GM23338 (cell line): ENCODE measurements around the gene MPPED1.

ENCODE experiments used
- CREB1 ChIP-seq: fragments of 250-450 bp; sonication (Bioruptor Pico); IDR thresholded peaks from 2 replicates; pipeline ENCODE4 v1.5.0; 2020; ENCODE audit warnings: low read depth, mild to moderate bottlenecking, moderate library complexity
- EZH2 ChIP-seq: fragments of 200-600 bp; sonication (generic); IDR thresholded peaks from one replicate; pipeline ENCODE4 v1.8.0; 2017; ENCODE audit warnings: antibody characterized with exemption, mild to moderate bottlenecking, low read depth; ENCODE audit not compliant: unreplicated experiment
- EZH2phosphoT487 ChIP-seq: fragments of 200-600 bp; sonication (generic); IDR thresholded peaks from one replicate; pipeline ENCODE4 v1.8.1; 2018; ENCODE audit warnings: antibody characterized with exemption; ENCODE audit not compliant: unreplicated experiment
- JUNB ChIP-seq: IDR thresholded peaks from one replicate; pipeline ENCODE4 v1.6.1; 2016; ENCODE audit warnings: antibody characterized with exemption; ENCODE audit not compliant: unreplicated experiment
- POLR2AphosphoS5 ChIP-seq: IDR thresholded peaks from 2 replicates; pipeline ENCODE4 v1.6.1; 2016; ENCODE audit warnings: antibody characterized with exemption, low read depth
- ZNF114 ChIP-seq: fragments of 250-450 bp; sonication (Bioruptor Pico); IDR thresholded peaks from 2 replicates; pipeline ENCODE4 v1.5.0; 2020; ENCODE audit warnings: mild to moderate bottlenecking, moderate library complexity
- TF ChIP-seq, protein P1 (sequence below): fragments of 250-450 bp; sonication (Bioruptor Pico); IDR thresholded peaks from 2 replicates; pipeline ENCODE4 v1.5.0; 2020; ENCODE audit warnings: mild to moderate bottlenecking, moderate library complexity
- TF ChIP-seq, protein P2 (sequence below), 2 experiments: fragments of 200-600 bp in 1 of 2; sonication (generic) in 1 of 2; conservative IDR thresholded peaks; 2 replicates each; pipeline versions ENCODE4 v1.5.1 to v1.6.1; 2016 to 2017; ENCODE audit warnings: antibody characterized with exemption in 2 of 2, low read depth in 2 of 2, mild to moderate bottlenecking in 2 of 2, moderate library complexity in 1 of 2
- TF ChIP-seq, protein P3 (sequence below): IDR thresholded peaks from one replicate; pipeline ENCODE4 v1.6.1; 2018; ENCODE audit warnings: antibody characterized with exemption; ENCODE audit not compliant: unreplicated experiment

DNA sequence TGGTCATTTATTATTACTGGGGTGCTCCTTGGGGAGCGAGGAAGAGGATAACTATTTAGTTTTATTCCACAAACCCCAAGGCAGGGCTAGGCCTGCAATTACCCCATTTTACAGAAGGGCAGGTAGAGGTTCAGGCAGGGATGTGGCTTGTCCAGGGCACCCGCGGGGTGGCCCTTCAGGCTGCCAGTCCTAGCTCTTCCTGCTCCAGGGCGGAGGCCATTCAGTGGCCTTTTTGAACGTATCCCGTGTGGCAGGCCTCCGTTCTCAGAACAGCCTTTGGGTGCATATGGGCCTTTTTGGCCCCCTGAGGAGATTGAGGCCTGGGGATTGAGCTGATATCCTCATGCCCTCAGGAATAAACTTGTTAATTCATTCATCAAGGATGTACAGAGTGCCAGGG is 66.2 kb downstream of the MPPED1 start:
- TF ChIP-seq, protein P1, sequence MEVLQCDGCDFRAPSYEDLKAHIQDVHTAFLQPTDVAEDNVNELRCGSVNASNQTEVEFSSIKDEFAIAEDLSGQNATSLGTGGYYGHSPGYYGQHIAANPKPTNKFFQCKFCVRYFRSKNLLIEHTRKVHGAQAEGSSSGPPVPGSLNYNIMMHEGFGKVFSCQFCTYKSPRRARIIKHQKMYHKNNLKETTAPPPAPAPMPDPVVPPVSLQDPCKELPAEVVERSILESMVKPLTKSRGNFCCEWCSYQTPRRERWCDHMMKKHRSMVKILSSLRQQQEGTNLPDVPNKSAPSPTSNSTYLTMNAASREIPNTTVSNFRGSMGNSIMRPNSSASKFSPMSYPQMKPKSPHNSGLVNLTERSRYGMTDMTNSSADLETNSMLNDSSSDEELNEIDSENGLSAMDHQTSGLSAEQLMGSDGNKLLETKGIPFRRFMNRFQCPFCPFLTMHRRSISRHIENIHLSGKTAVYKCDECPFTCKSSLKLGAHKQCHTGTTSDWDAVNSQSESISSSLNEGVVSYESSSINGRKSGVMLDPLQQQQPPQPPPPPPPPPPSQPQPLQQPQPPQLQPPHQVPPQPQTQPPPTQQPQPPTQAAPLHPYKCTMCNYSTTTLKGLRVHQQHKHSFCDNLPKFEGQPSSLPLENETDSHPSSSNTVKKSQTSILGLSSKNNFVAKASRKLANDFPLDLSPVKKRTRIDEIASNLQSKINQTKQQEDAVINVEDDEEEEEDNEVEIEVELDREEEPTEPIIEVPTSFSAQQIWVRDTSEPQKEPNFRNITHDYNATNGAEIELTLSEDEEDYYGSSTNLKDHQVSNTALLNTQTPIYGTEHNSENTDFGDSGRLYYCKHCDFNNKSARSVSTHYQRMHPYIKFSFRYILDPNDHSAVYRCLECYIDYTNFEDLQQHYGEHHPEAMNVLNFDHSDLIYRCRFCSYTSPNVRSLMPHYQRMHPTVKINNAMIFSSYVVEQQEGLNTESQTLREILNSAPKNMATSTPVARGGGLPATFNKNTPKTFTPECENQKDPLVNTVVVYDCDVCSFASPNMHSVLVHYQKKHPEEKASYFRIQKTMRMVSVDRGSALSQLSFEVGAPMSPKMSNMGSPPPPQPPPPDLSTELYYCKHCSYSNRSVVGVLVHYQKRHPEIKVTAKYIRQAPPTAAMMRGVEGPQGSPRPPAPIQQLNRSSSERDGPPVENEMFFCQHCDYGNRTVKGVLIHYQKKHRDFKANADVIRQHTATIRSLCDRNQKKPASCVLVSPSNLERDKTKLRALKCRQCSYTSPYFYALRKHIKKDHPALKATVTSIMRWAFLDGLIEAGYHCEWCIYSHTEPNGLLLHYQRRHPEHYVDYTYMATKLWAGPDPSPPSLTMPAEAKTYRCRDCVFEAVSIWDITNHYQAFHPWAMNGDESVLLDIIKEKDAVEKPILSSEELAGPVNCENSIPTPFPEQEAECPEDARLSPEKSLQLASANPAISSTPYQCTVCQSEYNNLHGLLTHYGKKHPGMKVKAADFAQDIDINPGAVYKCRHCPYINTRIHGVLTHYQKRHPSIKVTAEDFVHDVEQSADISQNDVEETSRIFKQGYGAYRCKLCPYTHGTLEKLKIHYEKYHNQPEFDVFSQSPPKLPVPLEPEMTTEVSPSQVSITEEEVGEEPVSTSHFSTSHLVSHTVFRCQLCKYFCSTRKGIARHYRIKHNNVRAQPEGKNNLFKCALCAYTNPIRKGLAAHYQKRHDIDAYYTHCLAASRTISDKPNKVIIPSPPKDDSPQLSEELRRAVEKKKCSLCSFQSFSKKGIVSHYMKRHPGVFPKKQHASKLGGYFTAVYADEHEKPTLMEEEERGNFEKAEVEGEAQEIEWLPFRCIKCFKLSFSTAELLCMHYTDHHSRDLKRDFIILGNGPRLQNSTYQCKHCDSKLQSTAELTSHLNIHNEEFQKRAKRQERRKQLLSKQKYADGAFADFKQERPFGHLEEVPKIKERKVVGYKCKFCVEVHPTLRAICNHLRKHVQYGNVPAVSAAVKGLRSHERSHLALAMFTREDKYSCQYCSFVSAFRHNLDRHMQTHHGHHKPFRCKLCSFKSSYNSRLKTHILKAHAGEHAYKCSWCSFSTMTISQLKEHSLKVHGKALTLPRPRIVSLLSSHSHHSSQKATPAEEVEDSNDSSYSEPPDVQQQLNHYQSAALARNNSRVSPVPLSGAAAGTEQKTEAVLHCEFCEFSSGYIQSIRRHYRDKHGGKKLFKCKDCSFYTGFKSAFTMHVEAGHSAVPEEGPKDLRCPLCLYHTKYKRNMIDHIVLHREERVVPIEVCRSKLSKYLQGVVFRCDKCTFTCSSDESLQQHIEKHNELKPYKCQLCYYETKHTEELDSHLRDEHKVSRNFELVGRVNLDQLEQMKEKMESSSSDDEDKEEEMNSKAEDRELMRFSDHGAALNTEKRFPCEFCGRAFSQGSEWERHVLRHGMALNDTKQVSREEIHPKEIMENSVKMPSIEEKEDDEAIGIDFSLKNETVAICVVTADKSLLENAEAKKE (CRISPR knock-in tag): no peak
- TF ChIP-seq, protein P2, sequence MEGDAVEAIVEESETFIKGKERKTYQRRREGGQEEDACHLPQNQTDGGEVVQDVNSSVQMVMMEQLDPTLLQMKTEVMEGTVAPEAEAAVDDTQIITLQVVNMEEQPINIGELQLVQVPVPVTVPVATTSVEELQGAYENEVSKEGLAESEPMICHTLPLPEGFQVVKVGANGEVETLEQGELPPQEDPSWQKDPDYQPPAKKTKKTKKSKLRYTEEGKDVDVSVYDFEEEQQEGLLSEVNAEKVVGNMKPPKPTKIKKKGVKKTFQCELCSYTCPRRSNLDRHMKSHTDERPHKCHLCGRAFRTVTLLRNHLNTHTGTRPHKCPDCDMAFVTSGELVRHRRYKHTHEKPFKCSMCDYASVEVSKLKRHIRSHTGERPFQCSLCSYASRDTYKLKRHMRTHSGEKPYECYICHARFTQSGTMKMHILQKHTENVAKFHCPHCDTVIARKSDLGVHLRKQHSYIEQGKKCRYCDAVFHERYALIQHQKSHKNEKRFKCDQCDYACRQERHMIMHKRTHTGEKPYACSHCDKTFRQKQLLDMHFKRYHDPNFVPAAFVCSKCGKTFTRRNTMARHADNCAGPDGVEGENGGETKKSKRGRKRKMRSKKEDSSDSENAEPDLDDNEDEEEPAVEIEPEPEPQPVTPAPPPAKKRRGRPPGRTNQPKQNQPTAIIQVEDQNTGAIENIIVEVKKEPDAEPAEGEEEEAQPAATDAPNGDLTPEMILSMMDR (conservative IDR thresholded peaks at IDR 0.05; ENCODE audit: low read depth in 2 of 2): no peak
- TF ChIP-seq, protein P3, sequence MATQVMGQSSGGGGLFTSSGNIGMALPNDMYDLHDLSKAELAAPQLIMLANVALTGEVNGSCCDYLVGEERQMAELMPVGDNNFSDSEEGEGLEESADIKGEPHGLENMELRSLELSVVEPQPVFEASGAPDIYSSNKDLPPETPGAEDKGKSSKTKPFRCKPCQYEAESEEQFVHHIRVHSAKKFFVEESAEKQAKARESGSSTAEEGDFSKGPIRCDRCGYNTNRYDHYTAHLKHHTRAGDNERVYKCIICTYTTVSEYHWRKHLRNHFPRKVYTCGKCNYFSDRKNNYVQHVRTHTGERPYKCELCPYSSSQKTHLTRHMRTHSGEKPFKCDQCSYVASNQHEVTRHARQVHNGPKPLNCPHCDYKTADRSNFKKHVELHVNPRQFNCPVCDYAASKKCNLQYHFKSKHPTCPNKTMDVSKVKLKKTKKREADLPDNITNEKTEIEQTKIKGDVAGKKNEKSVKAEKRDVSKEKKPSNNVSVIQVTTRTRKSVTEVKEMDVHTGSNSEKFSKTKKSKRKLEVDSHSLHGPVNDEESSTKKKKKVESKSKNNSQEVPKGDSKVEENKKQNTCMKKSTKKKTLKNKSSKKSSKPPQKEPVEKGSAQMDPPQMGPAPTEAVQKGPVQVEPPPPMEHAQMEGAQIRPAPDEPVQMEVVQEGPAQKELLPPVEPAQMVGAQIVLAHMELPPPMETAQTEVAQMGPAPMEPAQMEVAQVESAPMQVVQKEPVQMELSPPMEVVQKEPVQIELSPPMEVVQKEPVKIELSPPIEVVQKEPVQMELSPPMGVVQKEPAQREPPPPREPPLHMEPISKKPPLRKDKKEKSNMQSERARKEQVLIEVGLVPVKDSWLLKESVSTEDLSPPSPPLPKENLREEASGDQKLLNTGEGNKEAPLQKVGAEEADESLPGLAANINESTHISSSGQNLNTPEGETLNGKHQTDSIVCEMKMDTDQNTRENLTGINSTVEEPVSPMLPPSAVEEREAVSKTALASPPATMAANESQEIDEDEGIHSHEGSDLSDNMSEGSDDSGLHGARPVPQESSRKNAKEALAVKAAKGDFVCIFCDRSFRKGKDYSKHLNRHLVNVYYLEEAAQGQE: no peak
- TF ChIP-seq ZNF114 (CRISPR knock-in tag): no peak
- no peak for TF ChIP-seq EZH2phosphoT487
- TF ChIP-seq POLR2AphosphoS5: no peak
- TF ChIP-seq CREB1 (CRISPR knock-in tag): no peak
- TF ChIP-seq JUNB: no peak
- no peak for TF ChIP-seq EZH2
